GM18909 (cell line): ENCODE data around the gene SMOC2.

ENCODE experiments used
- ATAC-seq: cut with Tn5 transposase; IDR thresholded peaks from one replicate; pipeline ENCODE4 v1.9.1; 2021; ENCODE audit warnings: mild to moderate bottlenecking; ENCODE audit not compliant: unreplicated experiment, poor library complexity

SMOC2 gene

GRCh38 chr6:168473197-168473596 lies 32.2 kb downstream of the SMOC2 start:
- ATAC-seq: no peak

DNA sequence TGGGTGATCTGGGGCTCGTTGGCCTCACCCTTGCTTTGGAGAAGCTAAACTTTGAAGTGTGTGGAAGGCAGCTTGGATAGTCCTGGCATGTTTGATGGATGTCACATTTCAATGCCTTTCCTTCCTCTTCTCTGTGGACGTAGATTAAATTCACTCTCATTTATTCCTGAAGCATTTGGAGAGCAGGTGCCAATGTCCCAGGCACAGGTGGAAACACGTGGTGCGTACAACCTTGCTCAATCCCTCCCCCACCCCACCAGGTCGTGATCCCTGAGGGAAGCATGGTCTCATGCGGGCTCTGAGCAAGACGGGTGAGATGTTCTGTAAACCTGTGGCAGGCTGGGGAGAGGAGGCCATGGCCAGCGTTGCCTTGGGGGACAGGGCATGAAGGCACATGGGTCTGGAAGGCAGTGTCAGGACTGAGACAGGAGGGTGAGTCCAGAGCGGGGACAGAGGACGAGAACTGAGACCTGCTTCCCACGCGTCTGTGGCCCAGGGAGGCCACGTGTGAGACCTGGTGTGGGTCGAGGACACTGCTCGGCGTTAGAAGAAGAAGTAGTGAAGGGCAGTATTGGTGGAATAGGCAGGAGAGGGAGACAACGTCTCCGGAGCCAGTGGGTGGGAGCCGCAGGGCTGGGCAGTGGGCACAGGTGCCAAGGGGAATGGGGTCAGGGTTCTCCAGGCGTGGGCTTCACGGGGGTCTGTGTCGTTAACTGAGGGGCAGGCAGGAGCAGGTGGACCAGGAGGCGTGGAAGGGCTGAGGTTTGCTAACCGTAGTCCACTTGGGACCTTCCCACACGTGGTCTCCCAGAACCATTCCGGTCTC lies 34.4 kb downstream of the SMOC2 start:
- ATAC-seq: no peak

DNA sequence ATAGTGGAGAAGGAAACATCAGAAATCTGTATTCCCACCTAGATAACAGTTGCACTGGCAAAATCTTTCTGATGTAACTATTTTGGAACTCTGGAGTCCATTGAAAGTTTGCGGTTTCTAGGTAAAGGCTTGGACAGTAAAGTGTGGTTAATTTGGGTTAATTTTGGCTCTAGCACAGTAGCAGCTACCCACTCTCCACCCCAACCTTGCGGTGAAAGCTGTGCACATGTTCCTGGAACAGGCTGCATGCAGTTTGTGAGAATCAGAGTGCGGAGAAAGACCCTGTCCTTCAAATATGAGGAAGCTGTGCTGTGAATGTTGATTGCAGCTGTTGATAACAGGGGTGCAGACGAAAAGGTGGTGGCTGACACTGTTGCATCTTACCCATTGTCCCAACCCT lies 38.4 kb downstream of the SMOC2 start:
- ATAC-seq: no peak

GRCh38 chr6:168480481-168480880 lies 39.5 kb downstream of the SMOC2 start:
- ATAC-seq: no peak

- ATAC-seq: no peak
Observed at GRCh38 chr6:168485818-168486217, 44.8 kb downstream of the SMOC2 start.

GRCh38 chr6:168490757-168491156 lies 49.8 kb downstream of the SMOC2 start:
- ATAC-seq: no peak

GRCh38 chr6:168493976-168494375 lies 53.0 kb downstream of the SMOC2 start:
- no peak for ATAC-seq

GRCh38 chr6:168494726-168495125 lies 53.7 kb downstream of the SMOC2 start:
- ATAC-seq: no peak

DNA sequence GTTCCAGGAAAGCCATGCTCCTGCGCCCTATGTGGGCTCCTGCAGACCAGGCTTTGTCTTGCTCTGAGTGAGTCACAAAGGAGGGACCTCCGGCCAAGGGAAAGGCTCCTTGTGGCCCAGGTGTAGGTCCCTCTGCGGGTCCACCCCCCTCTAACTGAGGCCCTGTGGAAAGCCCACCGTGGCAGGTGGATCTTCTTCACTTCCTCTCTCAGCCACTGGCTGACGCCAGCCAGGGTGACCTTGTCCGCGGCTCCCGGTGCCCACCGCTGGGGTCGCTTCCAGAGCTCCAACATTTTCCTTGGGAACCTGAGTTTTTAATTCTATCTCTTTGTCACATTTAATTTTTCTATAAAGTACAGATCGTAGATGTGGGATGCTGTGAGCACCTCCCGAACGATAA lies 54.1 kb downstream of the SMOC2 start:
- ATAC-seq: no peak

DNA sequence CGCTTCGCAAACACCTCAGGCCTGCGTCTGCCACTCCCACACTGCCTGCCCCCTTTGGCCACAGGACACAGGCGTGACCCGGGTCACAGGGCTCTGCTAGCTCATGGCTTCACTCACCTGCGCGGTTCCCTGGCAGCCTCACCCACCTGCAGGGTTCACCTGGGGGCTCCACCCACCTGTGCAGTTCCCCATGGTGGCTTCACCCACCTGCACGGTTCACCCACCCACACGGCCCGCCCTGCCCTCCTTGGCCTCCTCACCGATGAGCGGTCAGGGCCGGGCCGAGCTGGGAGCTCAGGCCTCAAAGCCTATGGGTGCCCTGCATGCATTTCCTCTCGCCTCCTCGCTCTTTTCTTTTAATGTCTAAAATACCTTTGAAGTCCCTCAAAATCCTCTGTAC lies 54.7 kb downstream of the SMOC2 start:
- no peak for ATAC-seq

DNA sequence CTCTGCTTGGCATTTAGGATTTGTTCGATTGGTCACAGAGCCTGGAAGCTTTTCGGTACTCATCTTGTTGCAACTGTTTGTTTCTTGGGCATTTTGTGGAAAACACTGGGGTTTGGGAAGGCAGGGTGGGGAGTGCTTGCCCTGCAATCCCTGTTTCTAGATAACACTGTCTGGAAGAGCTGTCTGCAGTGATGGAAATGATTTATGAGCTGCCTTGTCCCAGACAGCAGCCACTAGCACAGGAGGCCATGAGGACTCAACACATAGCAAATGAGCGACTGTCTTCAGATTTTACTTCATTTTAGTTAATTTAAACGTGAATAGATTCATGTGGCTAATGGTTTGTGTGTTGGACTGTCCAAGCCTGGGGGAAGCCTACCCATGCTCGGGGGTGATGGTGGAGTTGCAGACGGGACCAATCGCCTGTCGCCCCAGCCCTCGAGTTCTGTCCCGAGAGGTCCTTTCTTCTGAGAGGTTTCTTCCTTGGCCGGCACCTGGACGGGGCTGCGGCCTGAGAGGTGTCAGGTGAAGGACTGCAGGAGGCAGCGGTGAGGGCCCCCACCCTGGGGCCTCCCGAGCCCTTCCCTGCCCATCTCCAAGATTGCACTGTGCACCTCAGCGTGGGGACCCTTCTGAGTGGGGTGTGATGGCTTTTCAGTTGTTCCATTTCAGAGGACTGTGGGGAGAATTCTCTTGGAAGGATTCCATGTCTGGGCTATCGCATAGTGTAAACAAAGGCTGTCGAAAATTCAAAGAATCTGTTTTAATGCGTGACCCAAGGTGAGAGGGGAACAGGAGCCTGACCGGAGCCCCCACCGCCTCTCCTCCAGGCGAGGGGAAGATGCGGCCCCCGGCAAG lies 55.4 kb downstream of the SMOC2 start:
- no peak for ATAC-seq

DNA sequence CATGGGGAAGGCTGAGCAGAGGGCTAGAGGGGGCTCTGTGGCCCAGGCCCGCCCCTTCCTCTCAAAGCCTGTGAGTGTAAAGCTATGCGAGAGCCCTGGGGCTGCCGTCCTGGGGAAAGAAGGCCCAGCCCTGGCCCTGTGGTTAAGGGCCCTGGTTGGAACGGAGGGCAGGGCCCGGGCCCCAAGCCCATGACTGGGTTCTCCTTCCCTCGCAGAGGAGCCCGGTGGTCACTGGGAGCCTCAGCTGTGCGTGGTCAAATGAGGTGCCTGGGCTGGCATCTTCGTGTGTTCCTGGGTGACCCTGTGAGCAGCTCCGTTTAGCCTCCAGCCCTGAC lies 56.0 kb downstream of the SMOC2 start:
- no peak for ATAC-seq

- no peak for ATAC-seq
Observed at GRCh38 chr6:168497381-168497780, 56.4 kb downstream of the SMOC2 start.

DNA sequence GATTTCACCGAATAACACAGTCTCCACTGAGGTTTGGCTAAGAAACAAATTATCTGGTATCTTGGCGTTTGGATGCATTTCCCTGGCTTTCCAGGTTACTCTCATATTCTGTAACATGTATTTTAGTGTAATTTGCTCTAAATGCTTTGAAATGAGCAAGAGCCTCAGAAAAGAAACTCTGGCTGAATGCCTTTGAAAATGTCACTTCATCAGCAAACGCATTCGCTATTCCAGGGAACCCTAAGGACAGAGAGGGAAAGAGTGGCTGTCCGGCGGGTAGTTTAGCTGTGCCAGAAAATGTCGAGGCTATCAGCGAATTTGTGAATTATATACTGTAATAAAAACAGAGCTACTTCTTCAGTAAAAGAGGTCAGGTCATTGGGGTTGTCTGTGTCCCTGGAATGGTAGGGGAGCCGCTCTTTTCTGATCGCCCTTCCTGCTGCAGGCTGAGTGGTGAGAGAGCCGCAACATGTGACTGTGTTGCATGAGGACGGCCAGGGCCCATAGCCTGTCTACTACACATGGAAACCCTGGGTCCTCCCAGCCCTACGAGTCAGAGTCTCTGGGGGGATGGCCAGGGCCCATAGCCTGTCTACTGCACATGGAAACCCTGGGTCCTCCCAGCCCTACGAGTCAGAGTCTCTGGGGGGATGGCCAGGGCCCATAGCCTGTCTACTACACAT lies 57.3 kb downstream of the SMOC2 start:
- no peak for ATAC-seq

DNA sequence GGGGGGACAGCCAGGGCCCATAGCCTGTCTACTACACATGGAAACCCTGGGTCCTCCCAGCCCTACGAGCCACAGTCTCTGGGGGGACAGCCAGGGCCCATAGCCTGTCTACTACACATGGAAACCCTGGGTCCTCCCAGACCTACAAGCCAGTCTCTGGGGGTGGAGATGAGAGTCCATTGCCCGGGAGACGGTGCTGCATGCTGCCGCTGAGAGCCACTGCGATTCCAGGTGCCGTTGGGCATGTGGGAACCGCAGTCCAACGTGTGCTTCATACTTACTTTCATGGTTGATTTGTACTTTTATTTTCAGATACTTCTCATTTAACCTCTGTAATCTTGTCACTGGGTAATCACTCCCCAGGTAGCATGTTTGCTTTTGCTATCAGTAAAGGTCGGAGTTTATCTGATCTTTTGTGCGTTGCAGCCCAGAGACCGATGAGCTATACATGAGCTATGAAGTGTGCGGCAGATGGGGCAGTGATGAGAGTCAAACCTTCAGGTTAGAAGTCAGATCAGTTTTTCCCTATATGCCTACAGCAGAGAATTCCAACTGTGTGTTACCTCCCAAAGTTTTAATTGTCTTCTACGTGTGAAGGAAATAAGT lies 58.2 kb downstream of the SMOC2 start:
- ATAC-seq: no peak

DNA sequence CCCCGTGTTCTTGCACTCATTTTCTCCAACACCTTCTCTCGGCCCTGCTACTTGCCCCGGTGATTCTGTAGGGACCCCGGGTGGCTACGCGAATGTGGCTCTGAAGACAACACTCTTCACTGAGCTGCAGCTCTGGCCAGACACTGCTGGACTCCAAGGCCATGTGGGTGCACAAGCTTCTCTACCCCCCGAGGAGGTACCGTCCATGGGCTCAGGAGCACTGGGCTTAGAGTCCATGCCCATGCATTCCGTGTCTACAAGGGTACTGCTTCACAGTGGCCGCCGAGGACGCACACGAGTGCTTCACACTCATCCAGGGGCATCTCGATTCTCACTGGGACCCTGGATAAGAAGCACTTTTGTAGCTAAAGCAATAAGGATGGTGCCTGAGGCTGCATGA lies 59.5 kb downstream of the SMOC2 start:
- no peak for ATAC-seq

DNA sequence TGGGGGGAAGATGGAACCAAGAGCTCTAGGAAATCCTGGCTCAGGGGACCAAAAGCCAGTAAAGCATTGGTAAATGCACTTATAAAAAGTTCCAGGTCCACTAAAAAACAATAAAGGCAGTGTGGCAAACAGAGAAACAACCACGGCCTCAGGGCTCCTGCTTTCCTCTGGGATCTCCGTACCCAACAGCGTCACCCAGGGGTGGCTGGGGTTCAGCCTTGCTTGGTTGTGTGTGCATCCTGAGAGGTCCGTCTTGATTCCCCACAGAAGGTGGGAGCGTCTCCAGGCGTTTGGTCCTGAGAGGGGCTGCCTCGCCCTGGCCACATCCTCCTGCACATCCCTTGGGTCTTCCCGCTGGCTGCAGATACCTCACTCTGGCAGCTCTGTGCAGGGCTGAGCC lies 60.6 kb downstream of the SMOC2 start:
- no peak for ATAC-seq

DNA sequence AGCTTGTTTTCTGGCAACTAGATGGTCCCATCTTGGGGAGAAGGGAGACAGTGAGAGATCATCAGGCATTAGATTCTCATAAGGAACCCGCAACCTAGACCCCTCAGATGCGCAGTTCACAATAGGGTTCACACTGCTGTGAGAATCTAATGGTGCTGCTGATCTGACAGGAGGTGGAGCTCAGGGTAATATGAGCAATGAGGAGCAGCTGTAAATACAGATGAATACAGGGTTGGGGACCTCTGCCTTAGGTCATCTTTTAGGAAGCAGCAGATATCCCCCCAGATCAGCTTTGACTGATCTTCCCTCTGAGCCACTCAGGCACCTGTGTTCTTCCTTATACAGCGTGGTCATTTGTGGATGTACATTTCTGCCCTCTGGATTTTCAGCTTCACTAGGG lies 63.4 kb downstream of the SMOC2 start:
- no peak for ATAC-seq

- ATAC-seq: no peak
Observed at GRCh38 chr6:168506460-168506859, 65.5 kb downstream of the SMOC2 start.

GRCh38 chr6:168507297-168507696 lies 66.3 kb downstream of the SMOC2 start:
- ATAC-seq: no peak

DNA sequence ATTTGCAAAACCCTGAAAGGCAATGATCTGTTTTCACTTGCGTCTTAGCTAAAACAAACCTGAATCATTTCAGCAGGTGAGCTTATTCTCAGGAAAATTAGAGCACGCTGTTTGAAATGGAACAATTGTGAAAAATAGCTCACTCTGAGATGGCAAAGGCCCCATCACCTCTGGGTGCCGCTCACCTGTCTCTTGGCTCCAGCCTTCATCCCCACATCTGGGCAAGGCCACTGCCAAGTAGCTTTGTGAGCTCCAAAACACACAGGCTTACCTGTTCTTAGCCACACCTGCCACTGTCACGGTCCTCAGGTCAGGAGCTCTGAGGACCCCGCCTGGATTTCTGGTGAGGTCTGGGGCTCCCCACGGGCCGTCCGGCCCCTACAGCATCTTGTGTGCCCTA lies 66.7 kb downstream of the SMOC2 start:
- no peak for ATAC-seq
